Measurements from ENCODE around the gene PRRC2B.

The PRRC2B gene

DNA sequence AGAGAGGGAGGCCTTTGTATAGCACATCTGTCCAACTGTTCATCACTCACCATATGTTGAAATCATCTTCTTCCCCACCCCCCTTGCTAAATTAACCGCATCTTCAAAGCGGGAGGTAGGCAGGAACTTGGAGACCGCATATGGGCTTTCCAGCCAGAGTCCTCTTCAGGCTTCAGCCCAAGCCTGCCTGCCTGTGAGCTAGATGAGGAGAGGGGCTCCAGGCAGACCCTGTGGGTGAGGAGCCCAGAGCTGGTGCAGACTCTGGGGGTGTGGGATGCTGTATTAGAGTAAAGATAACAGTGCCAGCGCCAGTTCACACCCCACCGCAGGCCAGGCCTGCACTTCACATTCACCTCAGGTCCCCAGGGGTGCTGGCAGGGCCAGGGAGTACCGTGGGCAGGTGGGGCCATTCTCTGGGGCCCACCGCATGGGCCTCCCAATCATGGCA, 16.2 kb downstream of the PRRC2B start:
- peak in 1 of 2 experiments; percentile 30 for DNase-seq

DNA sequence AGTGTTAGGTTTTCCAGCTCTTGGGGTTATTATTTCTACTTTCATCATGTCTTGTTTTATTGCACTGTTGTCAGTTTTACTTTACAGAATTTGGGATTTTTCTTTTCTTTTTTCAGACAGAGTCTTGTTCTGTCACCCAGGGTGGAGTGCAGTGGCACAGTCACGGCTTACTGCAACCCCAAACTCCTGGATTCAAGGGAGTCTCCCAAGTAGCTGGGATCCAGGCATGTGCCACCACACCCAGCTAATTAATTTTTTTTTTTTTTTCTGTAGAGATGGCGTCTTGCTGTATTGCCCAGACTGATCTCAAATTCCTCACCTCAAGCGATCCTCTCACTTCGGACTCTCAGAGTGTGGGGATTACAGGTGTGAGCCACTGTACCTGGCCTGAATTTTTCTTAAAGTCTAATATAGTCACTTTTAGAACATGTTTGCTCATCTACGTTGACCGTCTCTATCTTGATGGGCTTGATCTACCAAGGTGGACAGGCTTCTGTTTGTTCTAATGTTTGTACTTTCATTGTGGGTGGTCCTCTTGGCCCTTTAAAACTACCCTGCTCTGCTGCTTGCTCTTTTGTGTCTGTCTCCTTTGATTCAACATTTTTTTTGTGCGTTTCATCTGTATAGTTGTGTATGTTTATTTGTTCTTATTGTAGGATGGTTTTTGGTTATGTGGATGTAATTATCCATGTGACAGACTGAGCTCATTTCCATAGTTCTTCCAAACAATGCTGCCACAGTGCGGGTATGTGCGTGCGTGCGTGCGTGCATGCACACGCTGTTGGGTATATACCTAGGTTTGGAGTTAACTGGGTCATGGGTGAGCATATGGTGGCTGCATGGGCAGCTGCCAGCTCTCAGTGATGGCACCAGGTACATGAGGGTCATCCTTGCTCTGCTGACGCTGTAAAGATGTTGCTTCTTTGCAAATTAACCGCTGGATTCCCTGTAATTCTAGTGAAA, 18.1 kb downstream of the PRRC2B start:
- no peak for DNase-seq

DNA sequence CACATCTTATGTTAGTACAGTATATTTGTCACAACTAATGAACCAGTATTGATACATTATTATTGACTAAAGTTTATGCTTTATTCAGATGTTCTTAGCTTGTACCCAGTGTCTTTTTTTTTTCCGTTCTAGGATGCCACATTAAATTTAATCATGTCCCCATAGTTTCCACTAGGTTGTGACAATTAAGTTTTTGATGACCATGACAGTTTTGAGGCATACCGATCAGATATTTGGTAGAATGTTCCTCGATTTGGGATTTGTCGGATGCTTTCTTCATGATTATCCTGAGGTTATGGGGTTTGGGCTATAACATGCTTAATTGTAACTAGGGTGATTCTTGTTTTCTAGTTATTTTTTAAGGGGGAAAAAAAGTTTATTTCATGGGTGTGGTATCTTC, 22.6 kb downstream of the PRRC2B start:
- no peak for DNase-seq

DNA sequence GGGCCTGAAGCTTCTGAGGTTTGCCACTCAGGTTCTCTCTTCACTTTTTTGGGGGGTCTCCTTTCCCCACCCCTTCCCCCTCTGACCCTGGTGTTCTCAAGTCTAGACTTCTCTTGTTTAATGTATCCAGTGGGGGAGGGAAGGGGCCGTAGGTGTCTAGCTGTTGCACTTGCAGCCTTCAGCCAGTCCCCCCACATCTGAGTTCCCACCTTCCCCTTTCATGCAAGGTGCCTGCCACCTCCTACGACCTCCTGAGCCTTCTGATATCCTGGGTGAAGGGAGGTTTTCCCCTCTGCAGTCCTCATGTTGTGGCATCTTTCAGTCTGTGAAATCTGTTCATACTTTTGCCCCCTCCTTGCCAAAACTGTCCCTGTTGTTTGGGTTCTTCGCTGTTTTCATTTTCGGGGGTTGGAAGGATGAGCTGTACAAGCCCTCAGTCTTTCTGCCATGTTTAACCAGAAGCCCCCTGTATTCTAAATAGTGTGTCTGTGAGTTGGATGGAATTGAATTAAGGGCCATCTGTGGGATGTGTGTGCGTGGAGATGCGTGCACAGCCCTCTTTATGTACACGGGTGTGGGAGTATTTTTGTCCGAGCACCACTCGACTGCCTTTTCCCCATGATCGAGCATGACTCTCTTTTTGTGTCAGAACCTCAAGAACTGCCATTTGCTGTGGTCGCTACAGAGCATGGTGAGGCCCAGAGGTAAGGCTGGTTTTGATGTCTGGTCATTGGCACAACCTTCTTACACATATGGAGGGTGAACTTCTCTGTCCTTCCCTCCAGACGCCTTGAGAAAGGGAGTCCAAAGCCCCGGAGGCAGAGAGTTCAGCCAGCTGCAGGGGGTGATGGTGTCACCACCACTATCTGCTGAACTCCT, 23.6 kb downstream of the PRRC2B start:
- no peak for DNase-seq

DNA sequence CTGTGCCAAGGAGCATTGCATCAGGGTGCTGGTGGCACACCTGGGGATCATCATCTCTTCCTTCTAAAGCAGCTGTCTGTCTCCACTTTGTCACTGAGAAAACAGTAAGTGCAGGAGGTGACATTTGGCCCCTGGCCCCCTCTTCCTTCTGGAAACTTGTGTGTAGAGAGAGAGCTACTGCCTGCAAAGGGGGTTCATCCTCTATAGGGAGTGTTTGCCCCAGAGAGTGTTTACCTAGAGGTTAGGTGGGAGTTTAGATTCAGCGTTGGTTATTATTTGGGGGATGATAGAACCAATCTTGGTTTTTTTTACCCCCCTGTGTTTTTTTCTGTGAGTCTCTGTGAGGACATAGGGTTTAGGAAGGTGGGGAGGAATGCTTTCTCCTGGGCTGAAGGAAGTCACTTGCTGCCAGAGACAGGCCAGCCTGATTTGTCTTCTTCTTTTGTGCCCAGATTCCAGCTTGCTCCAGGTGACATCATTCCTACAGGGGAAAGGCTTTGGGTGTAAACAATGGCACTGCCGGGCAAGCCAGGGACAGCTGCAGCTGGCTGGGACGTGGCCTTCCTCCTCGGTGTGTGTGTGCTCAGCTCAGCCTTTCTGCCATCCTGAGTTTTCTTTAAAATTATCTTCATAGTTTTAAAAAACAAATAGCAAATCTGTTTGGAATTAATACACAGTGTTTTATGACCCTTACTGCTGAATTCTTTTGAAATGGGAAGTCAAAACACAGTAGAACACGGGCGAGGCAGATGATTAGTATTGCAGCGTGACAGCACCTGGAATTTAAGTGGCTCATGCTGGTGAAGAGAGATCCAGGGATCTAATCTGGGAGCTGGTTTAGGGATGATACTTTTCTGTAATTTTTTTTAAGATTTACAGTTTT, 24.5 kb downstream of the PRRC2B start:
- no peak for DNase-seq

DNA sequence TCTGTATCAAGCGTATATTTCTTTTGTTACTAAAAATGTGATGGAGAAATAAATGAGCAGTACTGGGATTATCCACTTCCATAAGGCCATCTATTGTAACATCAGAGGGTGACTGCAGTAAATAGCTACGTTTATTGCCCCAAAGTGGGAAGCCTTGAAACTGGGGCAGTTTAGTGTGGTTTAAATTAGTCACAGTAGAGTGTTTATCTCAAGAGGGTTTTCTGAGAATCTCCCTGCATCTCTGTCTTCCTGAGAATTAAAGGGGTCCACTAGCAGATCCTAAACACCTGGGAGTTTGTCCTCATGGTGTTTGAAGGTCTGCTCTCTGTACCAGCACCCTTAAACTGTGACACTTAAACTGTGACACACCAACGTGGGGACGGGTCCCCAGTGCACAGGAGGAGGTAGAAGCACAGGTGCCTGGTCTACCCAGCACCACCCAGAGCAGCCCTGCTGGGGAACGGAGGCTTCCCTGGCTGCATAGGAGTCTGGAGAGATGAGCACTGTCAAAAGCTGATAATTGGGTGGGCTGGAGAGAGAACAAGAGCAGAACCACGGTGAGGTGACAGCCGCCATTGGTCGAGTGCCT, 25.2 kb downstream of the PRRC2B start:
- DNase-seq = no peak

DNA sequence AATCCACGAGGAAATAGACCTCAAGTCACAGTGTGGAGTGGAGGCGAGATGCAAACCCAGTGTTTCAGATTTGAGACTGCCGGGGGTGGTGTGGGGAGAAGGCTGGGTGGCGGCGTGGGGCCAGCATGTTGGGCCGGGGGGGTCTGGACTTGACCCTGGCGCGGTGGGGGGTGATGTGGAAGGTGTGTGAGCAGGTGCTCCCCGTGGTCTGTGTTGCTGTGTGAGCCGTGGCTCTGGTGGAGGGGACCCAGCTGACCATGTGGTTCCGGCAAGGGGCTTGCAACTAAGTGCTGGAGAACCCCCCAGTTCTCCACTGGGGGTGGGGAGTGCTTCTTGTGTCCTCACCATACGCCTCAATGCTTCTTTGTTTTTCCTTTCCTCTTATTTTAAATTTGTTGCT, 25.8 kb downstream of the PRRC2B start:
- no peak for DNase-seq

DNA sequence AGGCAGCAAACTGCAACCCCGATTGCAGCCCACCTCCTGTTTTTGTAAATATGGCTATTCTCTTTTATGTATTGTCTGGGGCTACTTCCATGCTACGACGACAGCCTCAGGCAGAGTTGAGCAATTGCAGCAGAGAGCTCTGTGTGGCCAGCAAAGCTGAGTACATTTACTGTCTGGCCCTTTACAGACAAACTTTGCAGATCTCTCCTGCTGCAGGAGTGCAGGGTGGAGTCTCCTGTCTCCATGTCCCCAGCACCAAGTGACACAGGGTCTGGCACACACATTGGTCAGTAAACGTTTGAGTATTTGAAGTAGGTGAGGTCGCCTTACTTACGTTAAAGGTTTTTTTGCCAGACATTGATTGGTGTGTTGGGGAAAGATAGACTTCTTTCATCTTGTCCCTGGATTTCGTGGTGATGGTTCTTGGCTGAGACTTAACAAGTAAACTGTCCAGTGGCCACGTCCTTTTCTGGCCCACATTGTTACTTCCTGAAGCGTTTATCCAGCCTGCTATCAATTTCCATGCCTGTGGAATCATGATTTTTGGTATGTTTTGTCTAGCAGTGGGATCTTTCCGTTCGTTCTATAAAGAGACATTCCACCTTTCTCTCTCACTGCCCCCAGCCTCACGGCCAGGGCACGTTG, 27.2 kb downstream of the PRRC2B start:
- no peak for DNase-seq

DNA sequence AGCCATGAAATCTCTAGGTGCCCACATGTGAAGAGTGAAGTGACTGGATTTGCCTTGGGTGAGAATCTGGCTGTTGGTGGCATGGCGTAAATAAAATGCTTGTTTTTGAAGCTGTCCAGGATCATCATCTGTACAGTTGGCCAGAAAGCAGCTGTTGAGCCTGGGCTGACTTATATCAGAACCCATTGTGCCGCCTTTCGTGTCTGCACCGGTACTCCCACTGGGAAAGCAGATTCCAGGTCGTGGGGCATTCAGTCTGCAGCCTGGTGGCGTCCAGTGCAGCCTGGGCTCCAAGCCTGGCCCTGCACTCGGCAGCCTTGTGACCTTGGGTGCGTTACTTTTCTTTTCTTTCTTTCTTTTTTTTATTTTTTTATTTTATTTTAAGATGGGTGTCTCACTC, 27.8 kb downstream of the PRRC2B start:
- DNase-seq = no peak

DNA sequence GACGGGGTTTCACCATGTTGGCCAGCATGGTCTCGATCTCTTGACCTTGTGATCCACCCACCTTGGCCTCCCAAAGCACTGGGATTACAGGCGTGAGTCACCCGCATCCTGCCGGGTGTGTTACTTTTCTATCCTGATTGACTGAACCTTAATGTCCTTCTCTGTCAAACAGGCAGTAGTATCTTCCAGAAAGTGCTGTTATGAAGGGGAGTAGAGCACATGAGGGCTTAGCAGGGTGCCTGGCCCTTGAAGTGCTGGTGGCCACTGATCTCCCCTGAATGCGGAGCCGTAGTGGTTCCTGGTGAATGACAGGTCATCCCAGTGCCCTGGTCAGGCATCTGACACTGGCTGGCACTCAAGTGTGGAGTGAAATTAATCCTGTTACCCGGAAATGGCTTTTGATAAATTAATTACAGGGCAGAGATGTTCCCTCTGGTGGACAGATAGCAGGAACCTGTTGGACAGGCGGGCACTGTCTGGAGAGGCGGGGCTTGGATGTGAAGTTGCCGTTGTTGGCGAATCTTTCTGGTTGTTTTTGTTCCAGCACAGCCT, 28.4 kb downstream of the PRRC2B start:
- no peak for DNase-seq

DNA sequence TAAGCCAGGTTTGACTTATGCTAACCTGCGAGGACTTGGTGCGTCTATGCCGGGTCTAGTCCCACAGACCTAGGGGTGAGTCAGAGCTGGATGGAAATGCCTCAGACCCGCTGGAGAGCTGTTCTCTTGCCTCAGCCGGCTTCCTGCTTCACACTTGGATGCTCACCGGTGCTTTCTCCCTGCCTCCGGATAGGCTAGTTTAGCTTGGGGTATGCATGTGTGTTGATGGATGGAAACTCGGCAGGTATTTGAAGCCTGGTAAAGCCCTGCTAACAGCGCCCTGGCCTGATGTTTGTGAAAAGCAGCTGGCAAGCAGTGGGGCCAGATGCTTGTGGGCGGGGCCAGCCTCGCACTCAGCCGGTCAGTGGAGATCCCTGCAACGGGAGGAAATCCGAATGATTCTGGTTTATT, 29.3 kb downstream of the PRRC2B start:
- DNase-seq = no peak

DNA sequence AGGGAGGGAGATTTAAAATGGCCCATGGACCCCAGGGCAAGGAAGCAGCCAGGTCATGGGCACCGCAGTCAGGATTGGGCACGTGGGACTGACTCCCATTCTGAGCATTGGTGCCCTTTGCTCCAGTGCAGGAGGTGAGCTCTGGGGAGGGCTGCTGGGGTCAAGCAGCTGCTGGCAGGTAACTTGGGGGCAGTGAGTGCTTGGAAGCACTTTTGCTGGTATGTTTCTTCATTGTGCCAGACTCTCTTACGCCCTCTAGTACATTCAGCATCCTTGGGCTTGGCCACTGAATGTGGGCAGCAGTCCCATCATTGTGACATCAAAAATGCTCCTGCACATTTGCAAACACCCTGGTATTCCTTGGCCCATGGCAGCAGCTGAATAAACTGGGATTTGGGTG, 32.7 kb downstream of the PRRC2B start:
- no peak for DNase-seq

DNA sequence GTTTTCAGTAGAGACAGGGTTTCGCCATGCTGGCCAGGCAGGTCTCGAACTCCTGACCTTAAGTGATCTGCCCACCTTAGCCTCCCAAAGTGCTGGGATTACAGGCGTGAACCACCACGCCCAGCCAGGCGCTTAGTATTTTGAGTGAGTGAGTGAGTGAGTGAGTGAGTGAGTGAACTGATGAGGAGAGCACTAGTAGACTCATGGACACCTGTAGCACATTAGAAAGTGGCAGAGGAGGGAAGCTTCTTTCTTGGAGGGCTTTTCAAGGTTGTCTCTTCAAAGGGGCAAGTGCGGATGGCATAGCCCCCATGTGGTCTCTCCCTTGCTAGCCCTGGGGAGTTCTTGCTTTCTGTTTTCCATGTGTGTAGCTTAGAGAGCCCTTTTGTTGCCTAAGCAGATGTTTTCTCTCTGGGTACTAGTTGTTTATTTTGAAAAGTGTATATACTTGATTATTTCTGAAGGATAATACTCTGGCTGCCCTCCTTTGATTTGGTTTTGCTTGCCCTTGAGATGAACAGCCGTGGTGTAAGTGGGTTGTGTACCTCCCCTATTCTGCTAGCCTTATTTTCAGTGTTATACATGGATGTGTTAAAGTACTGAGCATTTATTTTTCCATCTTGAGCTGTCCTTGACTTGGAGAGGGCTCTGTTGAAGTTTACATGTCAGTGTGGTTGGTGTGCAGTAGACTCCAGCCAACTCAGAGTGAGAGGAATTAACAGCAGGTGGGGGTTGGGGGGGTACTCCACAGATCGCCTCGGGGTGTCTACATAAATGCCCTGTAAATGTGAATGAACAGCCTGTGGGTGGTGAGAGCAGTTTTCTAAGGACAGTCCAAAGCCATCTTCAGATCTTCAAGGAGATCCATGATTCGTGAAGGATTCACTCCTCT, 35.5 kb downstream of the PRRC2B start:
- DNase-seq = no peak

DNA sequence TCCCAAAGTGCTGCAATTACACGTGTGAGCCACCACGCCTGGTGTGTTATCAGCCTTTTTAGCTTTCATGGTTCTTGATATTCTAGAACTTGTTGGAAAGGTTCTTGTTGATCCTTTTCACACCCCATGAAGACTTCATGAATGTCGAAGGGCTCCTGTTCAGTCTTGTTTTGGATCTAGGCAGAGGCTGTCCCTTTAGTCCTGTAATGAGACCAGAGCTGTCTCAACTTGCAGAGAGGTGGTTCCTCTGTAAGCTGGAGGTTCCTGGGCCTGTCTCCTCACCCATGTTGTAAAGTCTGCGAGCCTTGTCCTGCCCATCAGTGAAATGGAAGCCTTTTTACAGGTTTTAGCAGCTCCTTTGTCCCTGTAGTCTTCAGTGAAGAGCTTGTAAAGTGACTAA, 38.2 kb downstream of the PRRC2B start:
- DNase-seq = no peak

DNA sequence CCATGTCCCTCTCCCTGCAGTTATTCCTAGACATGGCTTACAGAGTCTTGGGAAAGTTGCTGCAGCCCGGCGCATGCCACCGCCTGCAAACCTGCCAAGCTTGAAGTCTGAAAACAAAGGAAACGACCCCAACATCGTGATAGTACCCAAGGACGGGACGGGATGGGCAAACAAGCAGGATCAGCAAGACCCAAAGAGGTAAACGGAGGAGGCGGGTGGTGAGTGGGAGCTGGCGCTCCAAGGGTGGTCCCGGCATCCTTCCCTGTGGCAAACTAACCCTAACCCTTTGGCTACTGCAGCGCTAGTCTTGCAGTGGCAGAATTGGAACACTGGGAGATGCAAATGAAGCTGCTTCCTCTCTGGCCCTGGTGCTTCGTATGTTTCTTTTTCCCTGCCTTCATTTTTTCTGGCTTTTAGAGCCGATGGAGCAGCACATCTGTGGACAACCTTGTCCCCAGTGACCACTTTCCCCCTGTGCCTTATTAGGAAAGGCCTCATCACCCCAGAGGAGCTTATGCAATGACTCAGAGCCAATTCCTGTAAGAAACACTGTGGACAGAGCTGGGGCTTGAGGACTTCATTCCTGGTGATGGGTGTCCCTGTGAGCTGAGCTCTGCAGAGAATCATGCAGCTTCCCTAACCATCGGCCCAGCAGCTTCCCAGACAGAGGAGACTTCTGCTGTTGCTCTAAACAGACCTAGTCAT, 38.9 kb downstream of the PRRC2B start:
- DNase-seq = no peak

DNA sequence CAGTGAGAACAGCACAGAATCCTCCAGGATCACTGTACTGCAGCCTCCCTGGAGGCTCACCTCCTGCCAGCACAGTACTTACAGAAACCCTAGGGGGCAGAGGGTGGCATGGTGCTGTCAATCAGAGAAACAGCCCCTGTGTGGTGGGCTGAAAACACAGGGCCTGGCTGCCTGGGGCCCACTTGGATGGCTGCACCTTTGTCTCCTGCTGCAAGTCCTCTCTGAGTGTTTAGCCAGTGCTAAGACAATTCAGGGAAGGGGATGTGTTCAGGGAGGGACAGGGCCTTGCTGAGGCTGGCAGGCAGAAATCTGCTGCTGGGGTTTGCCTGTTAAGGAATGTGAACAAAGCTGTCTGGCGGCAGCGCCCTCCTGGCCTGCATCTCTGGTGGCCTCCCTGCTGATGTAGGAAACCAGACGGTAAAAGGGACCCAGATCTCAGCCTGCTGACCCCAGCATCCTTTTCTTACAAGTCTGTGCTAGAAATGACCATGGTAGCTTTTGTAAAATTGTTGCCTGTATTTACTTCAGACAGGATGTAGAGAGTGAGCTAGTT, 39.5 kb downstream of the PRRC2B start:
- DNase-seq = no peak

DNA sequence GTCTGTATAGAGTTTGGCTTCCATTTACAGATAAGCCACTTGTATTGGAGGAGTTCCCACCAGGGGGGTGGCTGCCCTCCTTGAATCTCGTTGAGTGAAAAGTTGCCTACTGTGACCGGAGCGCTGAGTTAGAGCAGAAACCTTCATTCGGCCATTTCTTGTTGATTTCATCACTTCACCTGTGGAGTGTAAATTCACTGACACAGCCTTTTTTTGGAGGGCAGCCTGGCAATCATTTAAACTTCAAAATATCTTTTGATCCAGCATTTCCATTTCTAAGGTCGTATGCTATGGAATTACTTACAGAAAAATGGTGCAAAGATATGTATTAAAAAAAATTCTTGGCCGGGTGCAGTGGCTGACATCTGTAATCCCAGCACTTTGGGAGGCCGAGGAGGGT, 40.8 kb downstream of the PRRC2B start:
- no peak for DNase-seq

DNA sequence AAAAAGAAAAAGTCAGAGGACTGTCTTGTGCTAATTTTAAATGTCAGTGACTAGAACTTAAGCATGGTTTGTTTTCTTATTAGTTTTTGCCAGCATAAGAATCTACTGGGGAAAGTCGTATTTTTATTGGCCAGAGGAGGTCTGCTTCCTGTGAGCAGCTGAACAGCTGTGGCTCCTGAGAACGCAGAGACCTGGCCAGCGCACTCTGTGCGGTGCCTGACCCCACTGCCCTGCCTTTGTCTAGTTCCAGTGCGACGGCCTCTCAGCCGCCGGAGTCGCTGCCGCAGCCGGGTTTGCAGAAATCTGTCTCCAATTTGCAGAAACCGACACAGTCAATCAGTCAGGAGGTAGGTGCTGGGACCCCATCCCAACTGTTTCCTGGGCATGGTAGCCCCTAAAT, 42.5 kb downstream of the PRRC2B start:
- DNase-seq = no peak

DNA sequence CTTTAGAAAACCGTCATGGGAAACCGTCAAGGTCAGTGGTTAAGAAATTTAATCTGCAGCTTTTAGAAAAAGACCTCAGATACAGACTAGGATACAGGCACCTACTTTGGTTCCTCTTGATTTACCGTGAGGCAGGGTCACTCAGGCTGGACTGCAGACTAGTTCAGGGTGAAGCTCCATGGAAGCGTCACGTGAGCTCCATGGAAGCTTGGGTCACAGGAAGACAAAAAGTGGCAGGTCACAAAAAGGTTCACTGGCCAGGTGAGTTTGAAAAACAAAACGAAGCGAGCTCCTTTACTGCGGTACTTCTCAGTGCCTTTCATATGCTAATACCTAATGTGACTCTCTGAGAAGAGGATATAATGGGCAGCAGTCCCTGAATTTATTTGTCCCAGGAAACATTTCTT, 43.0 kb downstream of the PRRC2B start:
- DNase-seq = no peak

Data from stimulated activated CD4-positive, alpha-beta T cell treated with anti-CD3 and anti-CD28 coated beads, Interleukin-4, amount 100 ng/mL, for 4 hours (primary cell).